GM21576 (cell line): ENCODE measurements around the gene WFDC11.

ENCODE experiments used
- ATAC-seq: cut with Tn5 transposase; IDR thresholded peaks from one replicate; pipeline ENCODE4 v1.9.1; 2021; ENCODE audit warnings: mild to moderate bottlenecking, moderate library complexity; ENCODE audit not compliant: unreplicated experiment

WFDC11 gene

GRCh38 chr20:45629496-45630100, 40.4 kb downstream of the WFDC11 start, which contains the start of gene WFDC10A:
WFDC10A (plus strand) TSS chr20:45629739; CDS start chr20:45629814, 75 bp downstream.
- no peak for ATAC-seq

- ATAC-seq = no peak
These were observed 43.5 kb downstream of the WFDC11 start for GRCh38 chr20:45626540-45626939.

GRCh38 chr20:45621593-45621992, 48.4 kb downstream of the WFDC11 start:
- no peak for ATAC-seq

- ATAC-seq = no peak
These were observed 52.4 kb downstream of the WFDC11 start for GRCh38 chr20:45617591-45617990.

GRCh38 chr20:45612314-45612713, 57.7 kb downstream of the WFDC11 start:
- no peak for ATAC-seq

GRCh38 chr20:45611054-45611453, 59.0 kb downstream of the WFDC11 start:
- ATAC-seq = no peak

- ATAC-seq = no peak
These were observed 62.2 kb downstream of the WFDC11 start for GRCh38 chr20:45607810-45608209.
